ENCODE measurements around the gene MRPS10. TPM values are rescaled to one million over a fixed set of nuclear protein-coding genes. Genes with fewer than 3 reads are reported as not detected.

The MRPS10 gene
- total RNA-seq, 6 donors from 2014 or later = 9.2 to 32.4 (median 21.2) TPM

- DNase-seq (no peak), ATAC-seq (ENCODE audit: low FRiP score in 2 of 2) (no peak)
- TF ChIP-seq CTCF (IDR thresholded peaks at IDR 0.05) (no peak), POLR2AphosphoS5 (IDR thresholded peaks at IDR 0.05) (no peak), POLR2A (IDR thresholded peaks at IDR 0.05) (no peak), EP300 (IDR thresholded peaks at IDR 0.05) (no peak)
- Histone ChIP-seq H3K4me3 (no peak overlapping the region), H3K4me1 (no peaks in the 10 kb centered on the region), H3K36me3 (peaks cover 0 to 9% (median 2%) of the 10 kb centered on the region in 4 donors), H3K9me3 (no peaks in the 10 kb centered on the region), H3K27me3 (no peaks in the 10 kb centered on the region), H3K27ac (no peak overlapping the region)
- WGBS, 2 donors = 94 to 96% methylated on average over 3 of the region's 3 CpGs
Measured at GRCh38 chr6:42232035-42232434, 14.4 kb upstream of the MRPS10 start.

DNA sequence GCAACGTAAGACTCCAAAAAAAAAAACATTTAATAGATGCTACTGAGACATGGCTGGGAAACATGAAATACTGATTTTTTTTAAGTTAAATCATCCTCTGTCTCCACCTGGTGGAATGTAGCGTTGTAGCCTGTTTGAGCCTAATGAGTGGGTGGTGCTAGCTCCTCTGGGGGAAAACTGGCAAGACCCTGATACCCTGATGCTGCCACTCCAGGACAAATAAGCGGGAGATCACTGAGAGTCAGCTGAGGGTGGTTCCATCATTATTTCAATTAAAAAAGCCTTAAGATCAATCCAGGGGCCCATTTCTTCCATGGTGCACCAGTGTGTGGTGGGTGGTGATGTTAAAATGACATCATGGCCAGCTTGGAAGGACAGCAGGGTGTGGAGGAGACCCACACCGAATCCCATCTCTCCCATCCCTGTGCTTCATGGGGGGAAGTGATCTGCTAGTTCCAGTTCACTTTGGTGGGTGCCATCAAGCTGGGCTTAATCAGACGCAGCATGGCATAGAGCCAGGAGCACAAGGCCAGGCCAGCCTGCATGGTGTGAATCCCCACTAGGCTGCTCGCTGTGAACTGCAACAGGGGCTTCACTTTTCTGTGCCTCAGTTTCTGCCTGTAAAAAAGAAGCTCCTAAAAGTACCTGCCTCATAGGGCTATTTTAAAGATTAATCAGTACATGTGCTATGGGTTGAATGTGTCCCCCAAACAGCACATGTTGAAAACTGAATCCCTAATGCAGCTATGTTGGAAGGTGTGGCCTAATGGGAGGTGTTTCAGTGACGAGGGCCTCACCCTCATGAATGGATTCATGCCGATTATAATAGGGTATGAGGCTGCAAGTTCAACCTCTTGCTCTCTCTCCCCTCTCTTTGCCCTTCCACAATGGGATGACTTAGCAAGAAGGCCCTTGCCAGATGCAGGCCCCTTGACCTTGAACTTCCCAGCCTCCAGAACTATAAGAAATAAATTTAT lies 13.0 kb upstream of the MRPS10 start:
- TF ChIP-seq POLR2AphosphoS5 (IDR thresholded peaks at IDR 0.05) (no peak), POLR2A (IDR thresholded peaks at IDR 0.05) (no peak), CTCF (IDR thresholded peaks at IDR 0.05) (no peak), EP300 (IDR thresholded peaks at IDR 0.05) (no peak)
- peak in 1 of 2 donors; percentile 44 for ATAC-seq (ENCODE audit: low FRiP score in 2 of 2)
- WGBS, 2 donors = 83 to 84% methylated on average over 7 to 8 of the region's 8 CpGs

GRCh38 chr6:42229506-42230119 lies 12.0 kb upstream of the MRPS10 start:
- Histone ChIP-seq H3K9me3 (no peaks in the 10 kb centered on the region), H3K27ac (no peak overlapping the region), H3K36me3 (peaks cover 0 to 9% (median 2%) of the 10 kb centered on the region in 4 donors), H3K4me3 (no peak overlapping the region), H3K4me1 (peaks cover 0 to 6% (median 0%) of the 10 kb centered on the region in 4 donors), H3K27me3 (no peaks in the 10 kb centered on the region)
- ATAC-seq (ENCODE audit: low FRiP score in 2 of 2) (no peak), DNase-seq (no peak)
- 63 to 69% methylated on average over 6 of the region's 6 CpGs for WGBS, 2 donors
- no peak for TF ChIP-seq POLR2A (IDR thresholded peaks at IDR 0.05)
- TF ChIP-seq CTCF (IDR thresholded peaks at IDR 0.05) = no peak
- TF ChIP-seq POLR2AphosphoS5 (IDR thresholded peaks at IDR 0.05) = no peak
- no peak for TF ChIP-seq EP300 (IDR thresholded peaks at IDR 0.05)

More for the DNA sequence above, 13.0 kb upstream of the MRPS10 start:
- H3K4me1 ChIP-seq = peaks cover 0 to 6% (median 0%) of the 10 kb centered on the region in 4 donors
- no peak for DNase-seq
- H3K27ac ChIP-seq = no peak overlapping the region
- no peaks in the 10 kb centered on the region for H3K27me3 ChIP-seq
- H3K4me3 ChIP-seq = no peak overlapping the region
- H3K9me3 ChIP-seq = no peaks in the 10 kb centered on the region
- H3K36me3 ChIP-seq = peaks cover 0 to 9% (median 2%) of the 10 kb centered on the region in 4 donors

DNA sequence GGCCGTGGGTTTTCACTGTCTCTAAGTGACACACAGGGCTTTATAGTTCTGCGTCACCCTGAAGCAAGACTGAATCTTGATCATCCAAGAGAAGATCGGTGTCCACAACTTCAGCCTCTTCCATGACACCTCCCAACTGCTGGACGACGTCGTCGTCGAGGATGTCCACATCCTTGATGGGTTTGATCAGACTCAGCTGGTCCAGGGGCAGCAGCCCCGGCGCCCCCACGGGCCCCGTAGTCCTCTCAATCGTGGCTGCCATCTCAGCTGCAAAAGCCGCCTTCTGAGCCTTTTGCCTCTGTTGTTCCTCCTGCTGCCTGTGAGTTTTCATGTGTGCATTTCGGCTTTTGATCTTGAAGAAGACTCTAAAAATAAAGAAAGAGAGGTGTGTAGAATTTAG lies 10.6 kb upstream of the MRPS10 start:
- WGBS, 2 donors = 89 to 91% methylated on average over 15 of the region's 15 CpGs
- no peak overlapping the region for H3K4me3 ChIP-seq
- H3K27ac ChIP-seq = no peak overlapping the region
- no peaks in the 10 kb centered on the region for H3K9me3 ChIP-seq
- peaks cover 0 to 6% (median 0%) of the 10 kb centered on the region in 4 donors for H3K4me1 ChIP-seq
- no peaks in the 10 kb centered on the region for H3K27me3 ChIP-seq
- DNase-seq (peak in 1 of 2 donors; percentile 72), ATAC-seq (ENCODE audit: low FRiP score in 2 of 2) (no peak)
- peaks cover 0 to 9% (median 2%) of the 10 kb centered on the region in 4 donors for H3K36me3 ChIP-seq
- TF ChIP-seq CTCF (IDR thresholded peaks at IDR 0.05) = no peak
- no peak for TF ChIP-seq POLR2AphosphoS5 (IDR thresholded peaks at IDR 0.05)
- TF ChIP-seq EP300 (IDR thresholded peaks at IDR 0.05) = no peak
- TF ChIP-seq POLR2A (IDR thresholded peaks at IDR 0.05) = no peak
